Omental fat pad (tissue), 4 donors: ENCODE results near the gene SOCS4. TPM values are rescaled to one million over a fixed set of nuclear protein-coding genes. Genes with fewer than 3 reads are reported as not detected.
"Not testable (repeated sequence)": the region's sequence is repeated elsewhere in the genome, so short reads cannot be mapped to it uniquely, and the experiment has no call there.

Source experiments
- ATAC-seq: fragments of 150-250 bp; one replicate; pipeline ENCODE4 v1.9.1; 2016; ENCODE audit warnings: mild to moderate bottlenecking, moderate library complexity; ENCODE audit not compliant: low FRiP score
- DNase-seq: peaks from one replicate; pipeline ENCODE4 v3.0.0-alpha.2; 2019; ENCODE audit warnings: low spot score
- CTCF ChIP-seq, 3 donors: fragments of 450-650 bp; IDR thresholded peaks; one replicate each; pipeline ENCODE4 v1.5.1; 2016 to 2017; ENCODE audit warnings: antibody characterized with exemption in 3 of 3, mild to moderate bottlenecking in 3 of 3, moderate library complexity in 2 of 3
- total RNA-seq, 4 donors: library from RNA; depleted of rRNA; stranded (reverse); fragments of >200 nt; gene quantifications; one replicate each; pipeline ENCODE4 v1.1.0, GENCODE V29; 2016

SOCS4 gene
- total RNA-seq, 4 donors from 2014 or later = 15.9 to 25.5 (median 21.2) TPM

- no peak for TF ChIP-seq CTCF (IDR thresholded peaks at IDR 0.05)
- ATAC-seq = no peak
- DNase-seq = no peak
Observed at GRCh38 chr14:55059333-55059732, 32.3 kb downstream of the SOCS4 start.

- ATAC-seq (peak; percentile 74), DNase-seq (no peak)
- TF ChIP-seq CTCF (IDR thresholded peaks at IDR 0.05) = no peak
Observed at GRCh38 chr14:55062517-55063351, 35.7 kb downstream of the SOCS4 start.

GRCh38 chr14:55064896-55065295 lies 37.9 kb downstream of the SOCS4 start:
- not testable (repeated sequence) for DNase-seq

GRCh38 chr14:55065411-55065810 lies 38.4 kb downstream of the SOCS4 start:
- DNase-seq = no peak
- ATAC-seq = no peak
- TF ChIP-seq CTCF (IDR thresholded peaks at IDR 0.05) = no peak

More at GRCh38 chr14:55064896-55065295, 37.9 kb downstream of the SOCS4 start:
- ATAC-seq = not testable (repeated sequence)

- TF ChIP-seq CTCF (IDR thresholded peaks at IDR 0.05) = no peak
- ATAC-seq = no peak
- no peak for DNase-seq
Observed at GRCh38 chr14:55066223-55066622, 39.2 kb downstream of the SOCS4 start.

- no peak for TF ChIP-seq CTCF (IDR thresholded peaks at IDR 0.05)
- no peak for DNase-seq
- no peak for ATAC-seq
Observed at GRCh38 chr14:55070981-55071411, 44.0 kb downstream of the SOCS4 start.

- no peak for DNase-seq
- ATAC-seq = peak; percentile 94
- no peak for TF ChIP-seq CTCF (IDR thresholded peaks at IDR 0.05)
Observed at GRCh38 chr14:55071870-55072640, 45.0 kb downstream of the SOCS4 start.
